ENCODE data around the gene FCER1G. TPM values are rescaled to one million over a fixed set of nuclear protein-coding genes. Genes with fewer than 3 reads are reported as not detected.

The FCER1G gene
- total and polyA plus RNA-seq, 9 of the 15 experiments (the other 6 are each of a cell fraction or from before 2014, with no cell fraction given), result 0.15 to 0.69 (median 0.31) TPM; not detected in 2

GRCh38 chr1:161200992-161201835, 13.9 kb upstream of the FCER1G start (continued):
- TF ChIP-seq TEAD1 (CRISPR knock-in tag; IDR thresholded peaks at IDR 0.05), result peak; percentile 8 to 59; a peak in 1 of 4 replicates
- TF ChIP-seq CBX3 (IDR thresholded peaks at IDR 0.05; ENCODE audit: borderline replicate concordance in 1 of 2, low read length in 2 of 2), result 0 out of 3 replicates have a peak, but pooled peaks of 1 of the 2 experiments have one; percentile 10
- TF ChIP-seq SMARCC2 (IDR thresholded peaks at IDR 0.05; ENCODE audit: low read depth), result 0 out of 2 replicates have a peak, but pooled peaks have one; percentile 17
- peak; percentile 67; the same call in 1 of the 2 replicates for TF ChIP-seq FOXK1 (CRISPR knock-in tag; IDR thresholded peaks at IDR 0.05; ENCODE audit: borderline replicate concordance)
- 0 out of 2 replicates have a peak, but pooled peaks have one; percentile 1 for TF ChIP-seq JUND (IDR thresholded peaks at IDR 0.05; ENCODE audit: borderline replicate concordance, low read depth, low read length)
- TF ChIP-seq JUND (tag; IDR thresholded peaks at IDR 0.05; ENCODE audit: borderline replicate concordance, low read depth, low read length), result no peak; the same call in 2 of the 3 replicates
- TF ChIP-seq, protein P1, sequence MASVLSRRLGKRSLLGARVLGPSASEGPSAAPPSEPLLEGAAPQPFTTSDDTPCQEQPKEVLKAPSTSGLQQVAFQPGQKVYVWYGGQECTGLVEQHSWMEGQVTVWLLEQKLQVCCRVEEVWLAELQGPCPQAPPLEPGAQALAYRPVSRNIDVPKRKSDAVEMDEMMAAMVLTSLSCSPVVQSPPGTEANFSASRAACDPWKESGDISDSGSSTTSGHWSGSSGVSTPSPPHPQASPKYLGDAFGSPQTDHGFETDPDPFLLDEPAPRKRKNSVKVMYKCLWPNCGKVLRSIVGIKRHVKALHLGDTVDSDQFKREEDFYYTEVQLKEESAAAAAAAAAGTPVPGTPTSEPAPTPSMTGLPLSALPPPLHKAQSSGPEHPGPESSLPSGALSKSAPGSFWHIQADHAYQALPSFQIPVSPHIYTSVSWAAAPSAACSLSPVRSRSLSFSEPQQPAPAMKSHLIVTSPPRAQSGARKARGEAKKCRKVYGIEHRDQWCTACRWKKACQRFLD (CRISPR knock-in tag; IDR thresholded peaks at IDR 0.05), result peak; percentile 92; the same call in 1 of the 2 replicates
- TF ChIP-seq, protein P2, sequence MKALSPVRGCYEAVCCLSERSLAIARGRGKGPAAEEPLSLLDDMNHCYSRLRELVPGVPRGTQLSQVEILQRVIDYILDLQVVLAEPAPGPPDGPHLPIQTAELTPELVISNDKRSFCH (CRISPR knock-in tag; IDR thresholded peaks at IDR 0.05), result no peak
- TF ChIP-seq, protein P2 (tag; IDR thresholded peaks at IDR 0.05), result peak; percentile 65; the same call in 1 of the 2 replicates
- TF ChIP-seq TEAD4 (IDR thresholded peaks at IDR 0.05; ENCODE audit: low read length), result no peak
- 0 out of 2 replicates have a peak, but pooled peaks have one; percentile 37 for TF ChIP-seq TEAD4 (CRISPR knock-in tag; IDR thresholded peaks at IDR 0.05; ENCODE audit: borderline replicate concordance)
